ENCODE results near the gene GRIPAP1.

The GRIPAP1 gene

DNA sequence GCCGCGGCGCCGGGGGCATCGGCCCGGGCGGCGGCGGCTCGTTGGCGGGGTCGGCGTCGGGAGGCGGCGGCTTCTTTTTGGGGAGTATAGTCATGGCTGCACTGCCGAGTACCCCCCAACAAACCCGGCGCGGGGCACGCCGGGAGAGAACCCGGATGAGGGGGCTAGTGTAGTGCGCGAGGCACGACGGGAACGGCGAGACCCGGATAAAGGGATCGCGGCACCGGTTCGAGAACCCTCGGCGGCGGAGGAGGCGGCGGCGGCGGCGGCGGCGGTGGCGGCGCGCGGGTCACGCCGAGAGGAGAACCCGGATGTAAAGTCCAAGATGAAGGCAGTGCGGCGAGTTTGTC is 44.6 kb downstream of the GRIPAP1 start, which contains the start of gene OTUD5:
OTUD5 (minus strand) TSS at position 131 of the 350 bp plus-strand sequence; CDS start at position 94, 37 bp downstream.
- no peak for DNase-seq

DNA sequence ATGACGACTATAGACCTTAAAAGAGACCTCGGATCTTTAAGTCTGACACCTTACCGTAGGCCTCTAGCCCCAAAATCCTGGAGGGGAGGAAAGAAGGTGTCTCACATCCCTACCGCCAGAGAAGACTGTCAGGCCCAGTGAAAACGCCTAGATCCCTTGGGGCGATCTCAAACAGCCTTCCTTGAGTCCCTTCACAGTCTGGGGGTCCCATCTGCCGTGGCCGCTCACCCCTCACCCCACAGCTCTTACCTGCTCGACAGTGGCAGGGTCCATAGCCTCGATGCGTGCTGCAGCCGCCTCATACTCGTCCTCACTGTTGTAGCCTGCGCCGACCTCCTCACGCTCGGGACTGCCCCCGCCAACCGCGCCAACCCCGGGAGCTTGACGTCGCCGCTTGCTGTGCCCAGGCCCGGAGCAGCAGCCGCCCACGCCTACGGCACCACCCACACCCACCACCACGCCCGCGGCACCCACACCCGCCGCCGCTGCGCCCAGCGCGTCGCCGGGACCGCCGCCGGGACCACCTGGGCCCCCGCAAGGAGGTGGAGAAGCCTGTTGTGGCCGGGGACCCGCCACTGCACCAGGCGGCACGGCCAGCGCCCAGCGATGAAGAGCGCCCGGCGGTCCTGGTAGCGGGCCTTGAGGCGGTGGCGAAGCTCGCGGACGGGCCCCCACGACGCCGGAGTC is 45.2 kb downstream of the GRIPAP1 start:
- DNase-seq: no peak

DNA sequence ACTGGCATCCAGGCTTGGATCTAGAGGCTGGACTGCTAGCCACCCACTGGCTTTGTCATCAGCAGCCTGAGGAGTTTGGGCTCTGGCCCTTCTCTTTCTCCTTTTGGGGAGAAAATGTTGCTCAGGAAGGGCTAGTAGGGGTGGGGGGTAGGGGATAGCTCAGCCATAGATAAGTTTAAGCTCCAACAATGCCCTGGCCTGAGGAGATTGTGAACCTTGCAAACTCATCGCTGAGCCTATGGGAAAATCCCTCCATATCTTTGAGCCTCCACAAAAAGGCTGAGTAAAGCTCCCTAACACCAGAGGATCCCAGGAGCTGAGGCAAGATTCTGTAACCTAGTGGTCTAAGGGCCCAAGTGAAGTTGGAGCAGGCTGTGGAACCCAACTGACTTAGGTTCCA is 53.5 kb downstream of the GRIPAP1 start:
- DNase-seq: no peak

DNA sequence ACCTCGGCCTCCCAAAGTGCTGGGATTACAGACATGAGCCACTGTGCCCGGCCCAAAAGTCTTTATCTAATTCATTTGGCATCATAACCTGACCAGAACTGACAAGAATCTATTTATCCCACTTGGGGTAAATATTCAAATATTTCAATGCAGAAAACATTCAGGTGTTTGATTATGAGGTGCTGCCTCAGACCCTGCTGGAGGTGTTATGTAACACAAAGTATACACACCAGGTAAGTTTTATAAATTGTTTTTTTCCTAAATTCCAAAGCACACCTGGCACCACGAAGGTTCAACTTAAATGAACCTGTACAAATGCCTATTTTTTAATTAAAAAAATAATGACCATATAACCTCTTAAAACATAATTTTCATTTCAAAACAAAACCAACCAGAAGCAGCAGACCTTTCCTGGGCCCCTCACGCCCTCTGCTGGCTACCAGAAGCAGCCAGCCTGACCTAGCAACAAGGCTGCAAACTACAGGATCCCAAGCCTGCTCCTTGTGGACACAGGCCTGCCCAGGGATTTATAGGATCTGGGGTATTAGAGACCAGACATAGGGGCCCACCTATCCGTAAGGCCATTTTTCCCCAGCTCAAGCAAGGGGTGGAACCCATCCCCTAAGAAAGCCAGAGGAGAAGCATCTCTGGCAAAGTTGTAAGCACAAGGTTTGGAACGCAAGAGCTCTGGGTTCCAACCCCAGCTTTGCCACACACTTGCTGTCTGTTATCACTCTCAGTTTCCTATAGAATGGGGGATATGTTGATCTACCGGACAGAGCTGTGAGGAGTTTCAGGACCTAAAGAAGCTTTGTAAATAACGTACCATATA is 56.3 kb downstream of the GRIPAP1 start:
- DNase-seq: no peak

DNA sequence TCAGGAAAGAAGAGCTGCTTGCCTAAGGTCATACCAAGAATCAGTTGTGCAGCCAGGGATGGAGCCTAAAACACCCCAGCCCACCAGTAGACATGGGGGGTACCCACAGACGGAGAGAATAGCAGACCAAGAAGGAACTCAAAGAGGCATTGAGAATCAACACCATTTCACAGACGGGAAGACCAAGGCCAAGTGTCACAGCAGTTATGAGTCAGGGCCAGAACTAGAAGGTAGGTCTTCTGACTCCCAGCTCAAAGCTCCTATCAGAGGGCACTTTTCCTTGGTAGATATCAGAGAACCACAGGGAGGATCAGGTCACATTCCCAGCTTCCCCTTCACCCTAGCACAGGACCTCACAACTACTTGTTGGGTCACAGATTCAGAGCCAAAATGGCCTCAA is 59.2 kb downstream of the GRIPAP1 start:
- no peak for DNase-seq

DNA sequence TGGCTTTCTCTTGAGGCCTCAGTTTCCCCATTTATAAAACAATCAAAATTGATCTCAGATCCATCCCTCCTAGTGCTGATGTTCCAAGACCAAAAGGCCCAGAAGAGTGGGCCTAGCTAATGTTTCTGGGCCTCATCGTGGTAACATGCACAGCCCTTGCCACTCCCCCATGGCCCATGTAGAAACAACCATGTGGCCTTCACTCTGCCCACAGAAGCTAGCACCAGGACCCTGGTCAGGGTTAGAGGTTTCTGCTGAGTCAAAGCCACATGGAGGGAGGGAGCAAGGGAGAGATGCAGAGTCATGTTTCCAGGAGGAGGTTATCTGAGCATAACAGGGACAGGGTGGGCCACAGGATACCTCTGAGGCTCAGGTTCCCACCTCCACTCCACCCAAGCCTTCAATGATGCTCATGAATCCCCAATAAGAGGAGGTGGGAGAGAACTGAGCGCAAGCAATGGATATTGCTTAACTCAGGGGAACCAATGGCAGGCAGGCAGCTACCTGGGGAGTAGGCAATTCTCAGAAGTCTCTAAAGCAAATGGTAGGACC is 61.6 kb downstream of the GRIPAP1 start:
- no peak for DNase-seq

DNA sequence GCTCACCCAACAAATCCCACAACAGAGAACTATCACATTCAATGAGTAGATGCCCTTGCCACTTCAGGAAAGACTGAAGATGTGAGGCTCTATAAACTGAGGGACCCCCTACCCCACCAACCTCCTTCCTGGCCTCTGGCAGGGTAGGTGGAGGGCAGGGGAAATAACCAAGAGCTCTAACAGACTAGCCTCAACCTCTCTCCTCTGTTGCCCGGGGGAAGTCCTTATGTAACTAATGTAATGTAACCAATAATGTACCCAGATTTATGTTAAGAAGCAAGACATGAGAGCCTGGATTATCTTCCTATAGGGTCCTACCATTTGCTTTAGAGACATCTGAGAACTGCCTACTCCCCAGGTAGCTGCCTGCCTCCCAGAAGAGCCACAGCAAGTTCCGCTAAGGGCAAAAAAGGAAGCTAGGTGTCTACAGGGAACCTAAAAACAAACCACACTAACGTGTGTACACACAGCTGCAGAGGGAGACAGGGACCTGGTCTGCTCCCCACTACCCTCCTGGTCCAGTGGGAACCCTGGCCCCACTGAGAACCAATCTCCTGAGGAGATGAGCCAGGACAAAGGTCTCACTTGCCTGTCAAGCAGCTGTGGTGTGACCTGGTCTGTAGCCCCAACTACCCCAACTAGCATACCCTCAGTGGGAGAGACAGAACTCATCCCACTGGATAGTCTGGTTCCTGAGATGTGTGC is 62.4 kb downstream of the GRIPAP1 start:
- no peak for DNase-seq

DNA sequence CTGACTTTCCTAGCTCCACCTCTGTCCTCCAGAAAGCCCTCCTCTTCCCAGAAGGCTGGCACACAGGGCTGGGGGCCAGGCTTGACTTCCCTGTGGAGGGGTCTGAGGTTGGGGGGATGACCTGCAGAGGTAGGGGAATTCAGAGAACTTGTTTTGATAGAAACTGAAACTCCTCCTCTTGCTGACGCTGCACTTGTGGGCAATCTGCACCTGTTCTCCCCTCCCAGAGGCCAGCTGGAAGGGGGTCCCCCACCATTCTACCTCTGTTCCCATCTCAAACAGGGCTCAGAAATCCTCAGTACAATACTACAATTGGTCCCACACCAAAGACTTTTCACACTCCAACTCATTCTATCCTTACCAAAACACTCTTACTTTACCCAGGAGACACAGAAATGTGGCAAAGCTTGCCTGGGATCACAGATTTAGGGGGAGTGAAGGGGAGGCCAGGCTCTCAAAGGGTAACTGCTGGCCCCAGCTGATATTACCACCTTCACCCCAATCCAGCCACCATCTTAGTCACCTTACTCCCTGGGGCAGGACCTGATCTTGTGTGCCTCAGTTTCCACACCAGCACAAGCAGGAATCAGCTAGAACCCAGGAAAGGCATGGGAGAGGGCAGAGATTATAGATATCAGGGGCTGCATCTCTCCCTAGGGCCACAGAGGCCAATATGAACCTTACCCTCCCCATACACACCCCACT is 63.2 kb downstream of the GRIPAP1 start:
- DNase-seq: no peak

DNA sequence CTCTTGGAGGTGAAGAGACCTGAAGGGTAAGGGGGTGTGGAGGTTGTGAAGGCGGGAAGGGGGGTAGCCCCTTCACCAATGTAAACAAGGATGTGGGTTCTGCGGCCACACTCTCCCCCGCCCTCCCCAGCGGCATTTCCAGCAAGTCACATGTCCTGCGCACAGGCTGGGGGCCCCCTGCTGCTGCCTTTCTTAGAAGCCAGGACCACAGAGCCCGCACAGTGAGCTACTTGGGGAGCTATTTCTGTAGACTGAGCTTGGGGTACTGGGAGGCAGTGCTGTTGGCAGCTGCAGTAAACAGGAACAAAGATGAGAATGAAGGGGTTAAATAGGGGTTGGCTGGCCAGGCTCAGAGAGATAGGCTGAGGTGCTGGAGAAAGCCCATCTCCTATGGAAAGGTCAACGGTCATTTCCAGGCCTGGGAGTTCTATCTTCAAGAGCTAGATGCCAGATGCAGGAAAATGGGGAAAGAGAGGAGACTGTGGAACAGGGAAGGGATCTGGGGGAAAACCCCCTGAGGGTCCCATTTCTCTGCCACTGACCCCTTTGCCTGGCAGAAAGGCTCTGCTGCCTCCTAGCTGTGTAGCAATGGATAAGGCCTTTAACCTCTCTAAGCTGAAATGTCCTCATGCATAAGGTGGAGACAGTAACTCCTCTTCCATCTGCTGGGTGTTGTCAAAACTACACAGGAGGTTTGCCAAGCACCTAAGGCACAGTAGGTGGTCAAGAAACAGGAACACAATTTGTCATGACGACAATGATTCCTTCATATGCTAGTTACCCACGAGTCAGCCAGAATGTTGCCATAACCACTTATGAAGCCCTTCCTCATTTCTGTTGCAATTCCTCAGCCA is 64.8 kb downstream of the GRIPAP1 start:
- no peak for DNase-seq

DNA sequence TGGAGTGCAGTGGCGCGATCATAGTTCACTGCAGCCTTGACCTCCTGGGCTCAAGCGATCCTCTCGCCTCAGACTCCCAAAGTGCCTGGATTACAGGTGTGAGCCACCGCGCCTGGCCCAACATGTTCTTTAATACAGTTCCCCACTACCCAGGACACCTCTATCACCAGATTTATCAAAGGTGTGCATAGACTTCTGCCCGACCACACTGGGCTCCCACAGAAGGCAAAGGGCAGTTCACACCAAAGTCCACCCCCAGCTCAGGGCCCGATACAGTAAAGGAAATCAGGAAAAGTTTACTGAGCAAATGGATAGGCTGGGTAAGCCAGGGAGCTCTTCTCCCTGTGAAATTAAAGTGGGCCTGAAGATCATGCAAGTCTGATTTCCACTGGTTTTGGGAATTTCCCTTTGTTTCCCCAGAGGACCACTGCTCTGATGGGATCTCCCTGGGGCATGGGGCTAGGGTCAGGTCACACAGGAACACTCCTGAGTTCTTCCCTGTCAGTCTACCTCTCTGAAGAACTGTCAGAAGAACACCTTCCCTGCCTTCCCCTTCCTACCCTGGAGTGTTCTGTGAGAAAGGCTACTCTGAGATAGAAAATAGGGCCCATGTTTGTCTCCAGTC is 65.5 kb downstream of the GRIPAP1 start:
- no peak for DNase-seq

DNA sequence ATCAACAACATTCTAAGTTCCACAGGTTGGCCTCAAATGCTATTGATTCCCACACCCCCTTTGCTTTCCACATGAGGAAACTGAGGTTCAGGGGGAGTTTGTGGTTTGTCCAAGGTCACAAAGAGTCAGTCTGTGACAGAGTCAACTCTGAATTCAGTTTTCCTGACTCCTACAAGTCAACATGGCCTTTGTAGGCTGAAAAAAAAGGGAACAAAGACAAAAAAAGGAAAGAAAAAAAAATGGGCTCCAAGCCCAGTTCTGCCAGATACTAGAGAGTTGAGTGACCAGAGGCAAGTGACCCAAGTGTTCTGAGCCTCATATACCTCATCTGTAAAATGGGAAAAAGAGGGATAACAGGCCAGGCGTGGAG is 66.8 kb downstream of the GRIPAP1 start:
- no peak for DNase-seq

DNA sequence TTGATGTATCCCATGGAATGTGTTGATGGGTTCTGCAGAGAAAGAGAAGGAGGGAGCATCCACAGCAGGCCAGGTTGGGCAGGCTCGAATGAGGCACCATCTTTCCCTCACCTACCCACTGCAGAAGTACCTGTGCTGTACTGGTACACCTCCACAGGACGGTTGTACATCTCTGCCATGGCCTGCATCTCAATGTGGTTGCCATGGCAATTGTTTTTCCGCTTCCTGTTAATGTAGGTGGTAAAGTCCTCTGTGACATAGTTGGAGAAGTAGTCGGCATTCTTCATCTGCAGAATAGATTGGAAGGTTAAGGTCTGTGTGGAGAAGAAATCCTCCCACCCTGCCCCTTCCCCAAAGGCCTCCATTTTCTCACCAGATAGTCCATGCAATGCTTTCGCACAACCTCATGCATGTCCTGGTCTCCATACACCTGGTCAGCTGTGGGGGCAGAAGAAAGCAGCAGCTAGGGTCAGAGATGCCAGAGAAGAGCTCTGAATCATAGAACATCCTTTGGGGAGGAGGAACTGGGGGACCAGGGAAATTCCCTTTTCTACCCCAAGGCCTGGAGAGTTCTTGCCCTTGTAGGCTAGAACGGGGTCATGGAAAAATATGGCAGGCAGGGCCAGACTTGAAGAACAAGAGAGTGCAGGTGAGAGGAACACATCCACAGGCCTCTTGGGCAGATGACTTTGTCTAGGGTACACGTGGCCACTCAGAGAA is 67.3 kb downstream of the GRIPAP1 start:
- DNase-seq: no peak

DNA sequence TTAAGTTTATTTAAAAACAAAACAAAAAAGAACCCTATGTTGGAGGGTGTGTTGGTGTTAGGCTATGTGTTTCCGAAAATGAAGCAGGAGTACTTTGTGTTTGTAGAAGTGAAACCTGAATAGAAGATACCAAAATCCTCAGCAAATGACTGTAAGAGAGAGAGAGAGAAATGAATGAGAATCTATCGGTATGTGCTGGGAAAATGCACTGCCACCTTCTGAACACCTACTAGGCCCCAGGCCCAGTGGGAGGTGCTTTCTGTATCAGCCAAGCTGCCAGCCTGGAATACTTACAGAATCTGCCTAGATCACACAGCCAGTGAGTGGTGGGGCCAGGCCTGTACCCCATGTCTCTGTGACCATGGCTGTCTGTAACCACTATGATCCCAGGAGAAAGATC is 68.3 kb downstream of the GRIPAP1 start:
- no peak for DNase-seq

DNA sequence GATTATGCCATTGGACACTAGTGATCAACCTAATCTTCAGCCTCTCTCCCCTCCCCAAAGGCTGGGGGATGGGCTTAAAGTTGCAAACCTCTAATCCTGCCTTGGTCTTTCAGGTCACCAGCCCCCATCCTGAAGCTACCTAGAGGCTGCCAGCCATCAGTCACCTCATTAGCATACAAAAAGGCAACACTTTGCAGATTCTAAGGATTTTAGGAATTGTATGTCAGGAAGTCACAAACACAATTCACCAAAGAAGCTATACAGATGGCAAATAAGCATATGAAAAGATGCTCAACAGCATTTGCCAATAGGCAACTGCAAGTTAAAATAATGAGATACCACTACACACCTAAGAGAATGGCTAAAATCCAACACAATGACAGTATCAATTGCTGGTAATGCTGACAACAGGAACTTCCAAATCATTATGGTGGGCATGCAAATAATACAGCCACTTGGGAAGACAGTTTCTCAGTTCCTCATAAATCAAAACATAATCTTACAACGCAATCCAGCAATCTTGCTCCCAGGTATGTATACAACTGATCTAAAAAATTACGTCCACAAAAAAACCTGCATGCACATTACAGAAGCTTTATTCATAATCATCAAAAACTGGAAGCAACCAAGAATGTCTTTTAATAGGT is 74.2 kb downstream of the GRIPAP1 start:
- DNase-seq: no peak

DNA sequence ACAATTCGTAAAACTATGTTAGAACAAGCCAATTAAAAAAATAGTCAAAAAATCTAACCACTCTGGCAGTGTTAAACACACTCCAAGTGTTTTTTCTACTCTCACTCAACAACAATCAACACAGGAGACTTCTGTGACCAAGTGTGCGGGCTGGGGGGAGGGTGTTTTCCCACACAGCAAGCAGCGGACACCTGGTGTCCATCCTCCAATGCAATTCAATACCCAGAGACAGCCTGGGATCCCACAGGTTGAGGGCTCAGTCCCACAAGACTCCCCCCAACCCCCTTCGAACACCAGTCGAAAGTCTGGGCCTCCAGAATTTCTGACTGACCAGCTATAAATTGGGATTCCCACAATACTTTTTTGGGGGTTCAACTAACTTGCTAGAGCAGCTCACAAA is 74.9 kb downstream of the GRIPAP1 start:
- DNase-seq: no peak

DNA sequence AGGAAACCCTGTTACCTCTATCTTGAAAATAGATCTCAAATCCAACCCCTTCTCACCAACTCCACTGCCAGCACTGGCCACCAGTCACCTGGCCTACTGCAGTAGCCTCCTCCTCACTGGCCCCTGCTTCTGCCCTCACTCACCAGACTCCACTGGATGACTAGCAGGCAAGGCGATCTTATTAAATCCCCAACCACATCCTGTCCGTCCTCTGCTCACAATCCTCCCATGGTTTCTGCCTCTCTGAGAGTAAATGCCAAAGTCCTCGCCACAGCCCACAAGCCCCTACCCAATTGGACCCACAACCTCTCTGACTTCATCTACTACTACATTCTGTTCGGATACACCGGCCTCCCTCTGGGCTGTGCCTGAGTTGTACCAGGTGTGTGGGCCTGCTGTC is 77.8 kb downstream of the GRIPAP1 start:
- no peak for DNase-seq

DNA sequence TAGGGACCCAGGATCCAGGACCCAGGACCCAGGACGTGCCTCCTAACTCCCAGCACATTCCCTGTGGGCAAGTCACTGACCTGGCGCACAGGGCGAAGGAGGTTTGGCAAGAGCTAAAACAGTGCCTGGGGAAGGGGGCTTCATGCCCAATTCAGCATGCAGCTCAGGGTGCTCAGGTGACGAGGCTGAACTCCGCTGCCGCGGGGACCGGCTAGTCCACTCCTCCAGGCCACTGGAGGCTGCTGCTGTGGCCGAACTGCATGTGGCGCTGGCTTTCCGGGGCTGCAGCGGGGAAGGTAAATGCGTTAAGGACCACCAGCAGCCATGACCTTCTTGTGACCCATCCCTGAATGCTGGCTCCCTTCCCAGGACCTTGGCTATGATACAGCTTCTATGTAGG is 78.3 kb downstream of the GRIPAP1 start:
- DNase-seq: no peak

Data from NCI-H187 treated with DMSO at 0.1 percent for 48 hours (cell line).